GM23338 (cell line): ENCODE data around the gene MOB3B. TPM values are rescaled to one million over a fixed set of nuclear protein-coding genes. Genes with fewer than 3 reads are reported as not detected.

Source experiments
- ATAC-seq: fragments of 200-7000 bp; cut with Tn5 transposase; 3 replicates; pipeline ENCODE4 v1.9.1; 2020
- DNase-seq: peaks from one replicate; pipeline ENCODE4 v3.0.0-alpha.2; 2015; ENCODE audit warnings: low spot score
- H2AFZ ChIP-seq: fragments of 200-600 bp; sonication (generic); 2 replicates; pipeline ENCODE4 v1.8.0; 2016; ENCODE audit warnings: antibody characterized with exemption, mild to moderate bottlenecking, moderate library complexity
- H3F3A ChIP-seq: fragments of 200-600 bp; sonication (generic); replicated peaks from 2 replicates; pipeline ENCODE4 v1.8.0; 2017; ENCODE audit warnings: antibody characterized with exemption, mixed run types, low read depth
- H3K27ac ChIP-seq: fragments of 200-600 bp; sonication (generic); 2 replicates; pipeline ENCODE4 v1.6.1; 2016; ENCODE audit warnings: low read depth
- H3K27me3 ChIP-seq: fragments of 200-600 bp; sonication (generic); 2 replicates; pipeline ENCODE4 v1.8.0; 2016; ENCODE audit warnings: mild to moderate bottlenecking, mixed run types, moderate library complexity; ENCODE audit not compliant: insufficient read depth
- H3K36me3 ChIP-seq: fragments of 200-600 bp; sonication (generic); 2 replicates; pipeline ENCODE4 v1.8.0; 2016; ENCODE audit warnings: mild to moderate bottlenecking; ENCODE audit not compliant: insufficient read depth
- H3K4me1 ChIP-seq: fragments of 200-600 bp; sonication (generic); 2 replicates; pipeline ENCODE4 v1.8.0; 2016; ENCODE audit warnings: mild to moderate bottlenecking, moderate library complexity; ENCODE audit not compliant: insufficient read depth
- H3K4me2 ChIP-seq: fragments of 200-600 bp; sonication (generic); 2 replicates; pipeline ENCODE4 v1.7.1; 2017; ENCODE audit warnings: mixed run types
- H3K4me3 ChIP-seq: fragments of 200-600 bp; sonication (generic); 2 replicates; pipeline ENCODE4 v1.6.1; 2016; ENCODE audit warnings: mixed run types
- H3K79me2 ChIP-seq: fragments of 200-600 bp; sonication (generic); replicated peaks from 2 replicates; pipeline ENCODE4 v1.8.0; 2017; ENCODE audit warnings: mild to moderate bottlenecking; ENCODE audit not compliant: insufficient read depth
- H3K9me2 ChIP-seq: fragments of 200-600 bp; sonication (generic); 2 replicates; pipeline ENCODE4 v1.8.0; 2017; ENCODE audit not compliant: insufficient read depth
- H4K20me1 ChIP-seq: fragments of 200-600 bp; sonication (generic); replicated peaks from 2 replicates; pipeline ENCODE4 v1.8.0; 2017; ENCODE audit warnings: mild to moderate bottlenecking; ENCODE audit not compliant: insufficient read depth
- H3K27ac Mint-ChIP-seq: 2 replicates; pipeline ENCODE4 v1.8.0; 2020; ENCODE audit warnings: inconsistent platforms, mild to moderate bottlenecking, moderate library complexity, mixed read lengths
- H3K27me3 Mint-ChIP-seq: 3 replicates; pipeline ENCODE4 v1.8.0; 2022; ENCODE audit warnings: low read depth, mild to moderate bottlenecking, moderate library complexity, mixed read lengths, inconsistent platforms; ENCODE audit not compliant: insufficient read depth, poor library complexity
- H3K36me3 Mint-ChIP-seq: 3 replicates; pipeline ENCODE4 v1.8.0; 2021; ENCODE audit warnings: low read depth, mild to moderate bottlenecking, inconsistent platforms, moderate library complexity, mixed read lengths
- H3K4me1 Mint-ChIP-seq: 3 replicates; pipeline ENCODE4 v1.8.0; 2020; ENCODE audit warnings: mild to moderate bottlenecking, inconsistent platforms, mixed read lengths
- H3K4me3 Mint-ChIP-seq: 3 replicates; pipeline ENCODE4 v1.8.0; 2021; ENCODE audit warnings: moderate library complexity, mild to moderate bottlenecking, inconsistent platforms, mixed read lengths
- H3K9me3 Mint-ChIP-seq: 3 replicates; pipeline ENCODE4 v1.8.0; 2020; ENCODE audit warnings: moderate library complexity, mild to moderate bottlenecking, inconsistent platforms, mixed read lengths
- CREB1 ChIP-seq: fragments of 250-450 bp; sonication (Bioruptor Pico); IDR thresholded peaks from 2 replicates; pipeline ENCODE4 v1.5.0; 2020; ENCODE audit warnings: low read depth, mild to moderate bottlenecking, moderate library complexity
- EZH2phosphoT487 ChIP-seq: fragments of 200-600 bp; sonication (generic); IDR thresholded peaks from one replicate; pipeline ENCODE4 v1.8.1; 2018; ENCODE audit warnings: antibody characterized with exemption; ENCODE audit not compliant: unreplicated experiment
- JUNB ChIP-seq: IDR thresholded peaks from one replicate; pipeline ENCODE4 v1.6.1; 2016; ENCODE audit warnings: antibody characterized with exemption; ENCODE audit not compliant: unreplicated experiment
- NANOG ChIP-seq: IDR thresholded peaks from 2 replicates; pipeline ENCODE4 v1.6.1; 2016; ENCODE audit warnings: antibody characterized with exemption, borderline replicate concordance
- STAT1 ChIP-seq: IDR thresholded peaks from one replicate; pipeline ENCODE4 v1.6.1; 2016; ENCODE audit warnings: antibody characterized with exemption; ENCODE audit not compliant: unreplicated experiment
- ZNF114 ChIP-seq: fragments of 250-450 bp; sonication (Bioruptor Pico); IDR thresholded peaks from 2 replicates; pipeline ENCODE4 v1.5.0; 2020; ENCODE audit warnings: mild to moderate bottlenecking, moderate library complexity
- ZNF331 ChIP-seq: fragments of 250-450 bp; sonication (Bioruptor Pico); IDR thresholded peaks from 2 replicates; pipeline ENCODE4 v1.5.0; 2020; ENCODE audit warnings: low read depth, mild to moderate bottlenecking, moderate library complexity
- polyA plus RNA-seq: library from polyadenylated mRNA; unstranded; fragments of >200 nt; fragmentation: Nextera tagmentation; extraction: Ambion mirVana; gene quantifications from 2 replicates; pipeline ENCODE4 v1.2.1, GENCODE V29; 2016
- total RNA-seq: library from RNA; depleted of rRNA; stranded (reverse); fragments of >200 nt; shearing (Covaris generic); gene quantifications from 2 replicates; pipeline ENCODE4 v1.2.3, GENCODE V29; 2014
- TF ChIP-seq, protein P1 (sequence below): IDR thresholded peaks from 2 replicates; pipeline ENCODE4 v1.6.1; 2016; ENCODE audit warnings: antibody characterized with exemption
- TF ChIP-seq, protein P2 (sequence below): IDR thresholded peaks from one replicate; pipeline ENCODE4 v1.6.1; 2018; ENCODE audit warnings: antibody characterized with exemption; ENCODE audit not compliant: unreplicated experiment
- TF ChIP-seq, protein P3 (sequence below), 2 experiments: fragments of 200-600 bp in 1 of 2; sonication (generic) in 1 of 2; conservative IDR thresholded peaks; 2 replicates each; pipeline versions ENCODE4 v1.5.1 to v1.6.1; 2016 to 2017; ENCODE audit warnings: antibody characterized with exemption in 2 of 2, low read depth in 2 of 2, mild to moderate bottlenecking in 2 of 2, moderate library complexity in 1 of 2

The MOB3B gene
- total and polyA plus RNA-seq, 2 experiments from 2014 or later: 7.6 to 12.1 TPM

DNA sequence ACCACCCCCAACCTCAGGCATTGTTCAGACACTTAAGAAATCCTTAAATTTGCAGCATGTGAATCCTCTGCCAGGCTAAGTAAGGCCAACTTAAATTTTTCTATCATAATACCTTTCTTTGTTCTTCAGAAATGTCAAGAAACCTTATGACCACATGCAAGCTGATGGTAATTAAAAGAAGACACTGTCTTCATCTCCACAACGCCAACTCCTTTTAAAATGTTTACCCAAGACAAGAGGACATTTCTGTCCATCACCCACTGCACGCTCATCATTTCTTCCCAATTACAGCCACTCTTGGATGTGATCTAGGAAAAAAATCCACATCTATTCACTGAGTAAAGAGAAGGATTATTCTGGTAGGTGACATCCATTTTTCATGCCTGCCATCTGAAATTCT is 11.6 kb downstream of the MOB3B start (continued):
- TF ChIP-seq, protein P1, sequence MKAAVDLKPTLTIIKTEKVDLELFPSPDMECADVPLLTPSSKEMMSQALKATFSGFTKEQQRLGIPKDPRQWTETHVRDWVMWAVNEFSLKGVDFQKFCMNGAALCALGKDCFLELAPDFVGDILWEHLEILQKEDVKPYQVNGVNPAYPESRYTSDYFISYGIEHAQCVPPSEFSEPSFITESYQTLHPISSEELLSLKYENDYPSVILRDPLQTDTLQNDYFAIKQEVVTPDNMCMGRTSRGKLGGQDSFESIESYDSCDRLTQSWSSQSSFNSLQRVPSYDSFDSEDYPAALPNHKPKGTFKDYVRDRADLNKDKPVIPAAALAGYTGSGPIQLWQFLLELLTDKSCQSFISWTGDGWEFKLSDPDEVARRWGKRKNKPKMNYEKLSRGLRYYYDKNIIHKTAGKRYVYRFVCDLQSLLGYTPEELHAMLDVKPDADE: no peak
- TF ChIP-seq, protein P2, sequence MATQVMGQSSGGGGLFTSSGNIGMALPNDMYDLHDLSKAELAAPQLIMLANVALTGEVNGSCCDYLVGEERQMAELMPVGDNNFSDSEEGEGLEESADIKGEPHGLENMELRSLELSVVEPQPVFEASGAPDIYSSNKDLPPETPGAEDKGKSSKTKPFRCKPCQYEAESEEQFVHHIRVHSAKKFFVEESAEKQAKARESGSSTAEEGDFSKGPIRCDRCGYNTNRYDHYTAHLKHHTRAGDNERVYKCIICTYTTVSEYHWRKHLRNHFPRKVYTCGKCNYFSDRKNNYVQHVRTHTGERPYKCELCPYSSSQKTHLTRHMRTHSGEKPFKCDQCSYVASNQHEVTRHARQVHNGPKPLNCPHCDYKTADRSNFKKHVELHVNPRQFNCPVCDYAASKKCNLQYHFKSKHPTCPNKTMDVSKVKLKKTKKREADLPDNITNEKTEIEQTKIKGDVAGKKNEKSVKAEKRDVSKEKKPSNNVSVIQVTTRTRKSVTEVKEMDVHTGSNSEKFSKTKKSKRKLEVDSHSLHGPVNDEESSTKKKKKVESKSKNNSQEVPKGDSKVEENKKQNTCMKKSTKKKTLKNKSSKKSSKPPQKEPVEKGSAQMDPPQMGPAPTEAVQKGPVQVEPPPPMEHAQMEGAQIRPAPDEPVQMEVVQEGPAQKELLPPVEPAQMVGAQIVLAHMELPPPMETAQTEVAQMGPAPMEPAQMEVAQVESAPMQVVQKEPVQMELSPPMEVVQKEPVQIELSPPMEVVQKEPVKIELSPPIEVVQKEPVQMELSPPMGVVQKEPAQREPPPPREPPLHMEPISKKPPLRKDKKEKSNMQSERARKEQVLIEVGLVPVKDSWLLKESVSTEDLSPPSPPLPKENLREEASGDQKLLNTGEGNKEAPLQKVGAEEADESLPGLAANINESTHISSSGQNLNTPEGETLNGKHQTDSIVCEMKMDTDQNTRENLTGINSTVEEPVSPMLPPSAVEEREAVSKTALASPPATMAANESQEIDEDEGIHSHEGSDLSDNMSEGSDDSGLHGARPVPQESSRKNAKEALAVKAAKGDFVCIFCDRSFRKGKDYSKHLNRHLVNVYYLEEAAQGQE: no peak
- TF ChIP-seq NANOG (no peak), CREB1 (no peak)

DNA sequence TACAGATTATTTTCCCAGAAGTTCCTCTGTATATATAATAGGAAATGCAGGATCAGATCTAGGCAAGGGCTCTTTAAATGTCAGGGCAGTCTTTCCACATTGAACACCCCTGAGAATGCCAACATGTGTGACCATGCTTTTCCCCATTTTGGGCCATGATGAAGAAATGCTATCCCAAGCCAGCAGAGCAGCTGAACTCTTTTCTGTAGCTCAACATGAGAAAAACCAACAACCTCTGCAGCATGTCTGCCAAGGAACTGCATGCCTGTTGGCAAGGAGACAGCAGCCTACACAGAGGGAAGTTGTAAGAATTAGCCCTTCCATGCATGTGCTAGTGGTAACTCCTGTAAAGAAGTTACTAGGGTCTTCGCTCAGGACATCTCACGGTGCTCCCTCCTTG is 15.1 kb downstream of the MOB3B start:
- H3K4me1 ChIP-seq: 0 out of 2 replicates have a peak, but pooled peaks cover 6% of the 10 kb centered on the region
- H3K4me3 ChIP-seq: no peak overlapping the region
- ATAC-seq: no peak
- H3K36me3 Mint-ChIP-seq: no peaks in the 10 kb centered on the region
- DNase-seq: no peak
- H3K27ac ChIP-seq: no peak overlapping the region
- no peaks in the 10 kb centered on the region for H3K36me3 ChIP-seq
- H3F3A ChIP-seq: no peaks in the 10 kb centered on the region
- peaks cover 6% of the 10 kb centered on the region; the same call in 1 of the 2 replicates for H3K9me2 ChIP-seq
- H3K27me3 Mint-ChIP-seq: no peaks in the 10 kb centered on the region
- peaks cover 17% of the 10 kb centered on the region; the same call in 2 of the 3 replicates for H3K4me1 Mint-ChIP-seq
- H3K79me2 ChIP-seq: peaks cover 24% of the 10 kb centered on the region
- H3K4me3 Mint-ChIP-seq: no peak overlapping the region
- H2AFZ ChIP-seq: no peak overlapping the region
- no peak overlapping the region for H3K4me2 ChIP-seq
- peaks cover 3% of the 10 kb centered on the region; the same call in 1 of the 2 replicates for H4K20me1 ChIP-seq
- no peaks in the 10 kb centered on the region; the same call in 2 of the 3 replicates for H3K9me3 Mint-ChIP-seq
- no peak overlapping the region for H3K27ac Mint-ChIP-seq
- no peaks in the 10 kb centered on the region for H3K27me3 ChIP-seq
- TF ChIP-seq NANOG (no peak), ZNF331 (CRISPR knock-in tag) (no peak), JUNB (no peak), ZNF114 (CRISPR knock-in tag) (no peak), STAT1 (no peak), EZH2phosphoT487 (no peak)
- TF ChIP-seq, protein P3, sequence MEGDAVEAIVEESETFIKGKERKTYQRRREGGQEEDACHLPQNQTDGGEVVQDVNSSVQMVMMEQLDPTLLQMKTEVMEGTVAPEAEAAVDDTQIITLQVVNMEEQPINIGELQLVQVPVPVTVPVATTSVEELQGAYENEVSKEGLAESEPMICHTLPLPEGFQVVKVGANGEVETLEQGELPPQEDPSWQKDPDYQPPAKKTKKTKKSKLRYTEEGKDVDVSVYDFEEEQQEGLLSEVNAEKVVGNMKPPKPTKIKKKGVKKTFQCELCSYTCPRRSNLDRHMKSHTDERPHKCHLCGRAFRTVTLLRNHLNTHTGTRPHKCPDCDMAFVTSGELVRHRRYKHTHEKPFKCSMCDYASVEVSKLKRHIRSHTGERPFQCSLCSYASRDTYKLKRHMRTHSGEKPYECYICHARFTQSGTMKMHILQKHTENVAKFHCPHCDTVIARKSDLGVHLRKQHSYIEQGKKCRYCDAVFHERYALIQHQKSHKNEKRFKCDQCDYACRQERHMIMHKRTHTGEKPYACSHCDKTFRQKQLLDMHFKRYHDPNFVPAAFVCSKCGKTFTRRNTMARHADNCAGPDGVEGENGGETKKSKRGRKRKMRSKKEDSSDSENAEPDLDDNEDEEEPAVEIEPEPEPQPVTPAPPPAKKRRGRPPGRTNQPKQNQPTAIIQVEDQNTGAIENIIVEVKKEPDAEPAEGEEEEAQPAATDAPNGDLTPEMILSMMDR (conservative IDR thresholded peaks at IDR 0.05; ENCODE audit: low read depth in 2 of 2): no peak
- TF ChIP-seq, protein P1: no peak
- TF ChIP-seq, protein P2: no peak
